HepG2 (cell line): ENCODE results near the gene WWC2. TPM values are rescaled to one million over a fixed set of nuclear protein-coding genes. Genes with fewer than 3 reads are reported as not detected.
A peak's percentile ranks its signal among the peaks of the same experiment; 100 is the strongest.

Experiments used
- AGO1 ChIP-seq: fragments of 200-400 bp; formaldehyde crosslinking; IDR thresholded peaks from 2 replicates; pipeline ENCODE4 v1.6.1; 2017; ENCODE audit warnings: mild to moderate bottlenecking, low read depth, low read length, moderate library complexity; ENCODE audit not compliant: poor library complexity, severe bottlenecking
- BCL6 ChIP-seq: IDR thresholded peaks from 2 replicates; pipeline ENCODE4 v1.6.1; 2016; ENCODE audit warnings: missing genetic modification reagents, missing compliant biosample characterization
- CEBPB ChIP-seq: IDR thresholded peaks from 2 replicates; pipeline ENCODE4 v1.6.1; 2011; ENCODE audit warnings: low read depth, low read length, improper control_type of control experiment, borderline replicate concordance
- CEBPG ChIP-seq: IDR thresholded peaks from 2 replicates; pipeline ENCODE4 v1.6.1; 2016
- HNRNPK ChIP-seq: fragments of 200-400 bp; formaldehyde crosslinking; IDR thresholded peaks from 2 replicates; pipeline ENCODE4 v1.6.1; 2018; ENCODE audit warnings: low read length, low read depth, moderate library complexity, mild to moderate bottlenecking; ENCODE audit not compliant: poor library complexity, severe bottlenecking
- HOXA9 ChIP-seq: sonication (generic); formaldehyde crosslinking; IDR thresholded peaks from 2 replicates; pipeline ENCODE4 v1.8.1; 2022; ENCODE audit warnings: missing genetic modification reagents, mild to moderate bottlenecking, moderate library complexity, borderline replicate concordance
- IKZF5 ChIP-seq: IDR thresholded peaks from 2 replicates; pipeline ENCODE4 v1.6.1; 2018; ENCODE audit warnings: missing genetic modification reagents, mild to moderate bottlenecking, missing compliant biosample characterization
- KLF11 ChIP-seq: IDR thresholded peaks from 2 replicates; pipeline ENCODE4 v1.6.1; 2016; ENCODE audit warnings: missing compliant biosample characterization
- KMT2A ChIP-seq: sonication (generic); formaldehyde crosslinking; IDR thresholded peaks from 2 replicates; pipeline ENCODE4 v1.4.0; 2020; ENCODE audit warnings: missing genetic modification reagents
- MBD4 ChIP-seq: IDR thresholded peaks from 2 replicates; pipeline ENCODE4 v1.6.1; 2012; ENCODE audit warnings: low read length, inconsistent platforms, borderline replicate concordance
- NAIF1 ChIP-seq: sonication (generic); formaldehyde crosslinking; IDR thresholded peaks from 2 replicates; pipeline ENCODE4 v1.5.0; 2020; ENCODE audit warnings: mild to moderate bottlenecking, missing genetic modification reagents, borderline replicate concordance
- NFYC ChIP-seq: IDR thresholded peaks from 2 replicates; pipeline ENCODE4 v1.6.1; 2016; ENCODE audit warnings: missing genetic modification reagents, missing compliant biosample characterization
- NR2C2 ChIP-seq: sonication (generic); formaldehyde crosslinking; IDR thresholded peaks from 2 replicates; pipeline ENCODE4 v1.4.0; 2020; ENCODE audit warnings: missing genetic modification reagents, mild to moderate bottlenecking, moderate library complexity, borderline replicate concordance
- PBX2 ChIP-seq: IDR thresholded peaks from 2 replicates; pipeline ENCODE4 v1.6.1; 2016; ENCODE audit warnings: control low read depth
- SALL1 ChIP-seq: sonication (generic); formaldehyde crosslinking; IDR thresholded peaks from 2 replicates; pipeline ENCODE4 v1.8.0; 2022; ENCODE audit warnings: mild to moderate bottlenecking, missing genetic modification reagents
- SCMH1 ChIP-seq: sonication (generic); formaldehyde crosslinking; IDR thresholded peaks from 2 replicates; pipeline ENCODE4 v1.9.0; 2021; ENCODE audit warnings: missing genetic modification reagents, mild to moderate bottlenecking, borderline replicate concordance
- SMAD9 ChIP-seq: sonication (generic); formaldehyde crosslinking; IDR thresholded peaks from 2 replicates; pipeline ENCODE4 v1.5.1; 2020; ENCODE audit warnings: mild to moderate bottlenecking, missing genetic modification reagents
- STAG1 ChIP-seq: sonication (generic); formaldehyde crosslinking; IDR thresholded peaks from 2 replicates; pipeline ENCODE4 v1.4.0; 2020; ENCODE audit warnings: missing genetic modification reagents
- TARDBP ChIP-seq: sonication (generic); formaldehyde crosslinking; IDR thresholded peaks from 2 replicates; pipeline ENCODE4 v1.8.0; 2022; ENCODE audit warnings: mild to moderate bottlenecking, missing genetic modification reagents
- THAP9 ChIP-seq: sonication (generic); formaldehyde crosslinking; IDR thresholded peaks from 2 replicates; pipeline ENCODE4; 2020; ENCODE audit warnings: missing genetic modification reagents, mild to moderate bottlenecking, borderline replicate concordance
- TOPORS ChIP-seq: sonication (generic); formaldehyde crosslinking; IDR thresholded peaks from 2 replicates; pipeline ENCODE4 v1.8.0; 2023; ENCODE audit warnings: mild to moderate bottlenecking, missing genetic modification reagents
- ZBTB2 ChIP-seq: sonication (generic); formaldehyde crosslinking; IDR thresholded peaks from 2 replicates; pipeline ENCODE4 v1.8.0; 2022; ENCODE audit warnings: low read depth, missing genetic modification reagents
- ZFP36L2 ChIP-seq: sonication (generic); formaldehyde crosslinking; IDR thresholded peaks from 2 replicates; pipeline ENCODE4 v1.4.0; 2020; ENCODE audit warnings: missing genetic modification reagents
- ZNF235 ChIP-seq: sonication (generic); formaldehyde crosslinking; IDR thresholded peaks from 2 replicates; pipeline ENCODE4 v1.8.1; 2023; ENCODE audit warnings: mild to moderate bottlenecking, missing genetic modification reagents, borderline replicate concordance
- ZNF660 ChIP-seq: sonication (generic); formaldehyde crosslinking; IDR thresholded peaks from 2 replicates; pipeline ENCODE4 v1.5.1; 2020; ENCODE audit warnings: mild to moderate bottlenecking, low read depth, missing genetic modification reagents, borderline replicate concordance
- polyA plus RNA-seq, 8 experiments: library from polyadenylated mRNA; depleted of rRNA in 3 of 8; stranded (reverse) in 7 of 8; unstranded in 1 of 8; fragments of >200 nt; fragmentation: Illumina TruSeq in 4 of 8; extraction: Trizol in 4 of 8; gene quantifications; 2 replicates each; pipeline versions ENCODE4 v1.2.1 to v1.2.3, GENCODE V29; 2011 to 2016; ENCODE audit warnings: low read depth in 4 of 8, missing spikeins in 1 of 8, mixed read lengths in 1 of 8; ENCODE audit not compliant: insufficient read depth in 1 of 8
- total RNA-seq, 5 experiments: library from RNA; depleted of rRNA; stranded (reverse); fragments of >200 nt; fragmentation: Illumina TruSeq; extraction: Trizol; gene quantifications; 2 replicates each; pipeline ENCODE4 v1.2.3, GENCODE V29; 2016; ENCODE audit warnings: low read depth in 1 of 5

Gene WWC2
- total and polyA plus RNA-seq, 2 of the 13 experiments (the other 11 are each of a cell fraction or from before 2014, with no cell fraction given), result 40.0 to 50.1 TPM

GRCh38 chr4:183260491-183261151 lies 161.6 kb downstream of the WWC2 start (continued):
- TF ChIP-seq IKZF5 (peak; percentile 39; the same call in 1 of the 2 replicates), HOXA9 (no peak), SALL1 (CRISPR knock-in tag) (peak; percentile 67; the same call in 1 of the 2 replicates), KLF11 (CRISPR knock-in tag) (no peak), SMAD9 (CRISPR knock-in tag) (no peak), NAIF1 (CRISPR knock-in tag) (no peak), PBX2 (no peak), MBD4 (no peak), ZNF660 (CRISPR knock-in tag) (no peak), BCL6 (CRISPR knock-in tag) (peak; percentile 78), NR2C2 (CRISPR knock-in tag) (no peak), STAG1 (0 out of 2 replicates have a peak, but pooled peaks have one; percentile 25), ZFP36L2 (CRISPR knock-in tag) (no peak), ZNF235 (no peak), THAP9 (no peak), CEBPG (CRISPR knock-in tag) (peak; percentile 92), AGO1 (no peak), KMT2A (CRISPR knock-in tag) (peak; percentile 63; the same call in 1 of the 2 replicates), SCMH1 (CRISPR knock-in tag) (no peak), ZBTB2 (CRISPR knock-in tag) (no peak), TARDBP (CRISPR knock-in tag) (no peak), TOPORS (CRISPR knock-in tag) (no peak), HNRNPK (no peak), NFYC (CRISPR knock-in tag) (no peak), CEBPB (peak; percentile 89)
